HEK293 (cell line): Measurements from ENCODE around the gene ZCCHC24.

Source experiments
- CTCF ChIA-PET: fragments of 350-600 bp; formaldehyde crosslinking; extraction: SDS; loops from one replicate; lab custom pipeline; 2021; ENCODE audit warnings: antibody characterized with exemption; lab: Yijun Ruan, JAX
- POLR2A ChIA-PET: fragments of 300-600 bp; formaldehyde crosslinking; extraction: SDS; loops from one replicate; lab custom pipeline; 2020; ENCODE audit warnings: antibody characterized with exemption, inconsistent platforms; lab: Yijun Ruan, JAX
- H3K27ac ChIP-seq: fragments of 200-500 bp; sonication (Bioruptor generic); 2 replicates; pipeline ENCODE4 v1.5.1; 2014; ENCODE audit warnings: low read depth, low read length, control low read depth, inconsistent platforms; ENCODE audit errors: extremely low read depth
- H3K36me3 ChIP-seq, 2 experiments: fragments of 200-500 bp in 1 of 2; sonication (Bioruptor generic) in 1 of 2; 1 replicate in 1 of 2; 2 replicates in 1 of 2; pipeline ENCODE4 v1.5.1; 2014 to 2017; ENCODE audit warnings: inconsistent platforms in 2 of 2, low read length in 2 of 2; ENCODE audit not compliant: control insufficient read depth in 2 of 2, insufficient read depth in 1 of 2
- H3K4me1 ChIP-seq: fragments of 200-500 bp; sonication (Bioruptor generic); 2 replicates; pipeline ENCODE4 v1.5.1; 2014; ENCODE audit warnings: mild to moderate bottlenecking, low read length, inconsistent platforms; ENCODE audit not compliant: control insufficient read depth, insufficient read depth
- H3K4me3 ChIP-seq: 2 replicates; pipeline ENCODE4 v1.5.1; 2011; ENCODE audit warnings: low read depth, mild to moderate bottlenecking, control low read depth, low read length, moderate library complexity
- H3K9me3 ChIP-seq: fragments of 200-500 bp; sonication (Bioruptor generic); 2 replicates; pipeline ENCODE4 v1.5.1; 2014; ENCODE audit warnings: low read depth, low read length, inconsistent platforms; ENCODE audit not compliant: control insufficient read depth, insufficient read depth
- MZF1 ChIP-seq: fragments of 450-650 bp; formaldehyde crosslinking; IDR thresholded peaks from 2 replicates; pipeline ENCODE4 v1.5.1; 2017; ENCODE audit warnings: missing biosample characterization, missing genetic modification characterization, borderline replicate concordance
- SALL2 ChIP-seq: fragments of 450-650 bp; formaldehyde crosslinking; IDR thresholded peaks from 2 replicates; pipeline ENCODE4 v1.5.0; 2017; ENCODE audit warnings: missing biosample characterization, mild to moderate bottlenecking, missing genetic modification characterization, borderline replicate concordance
- SCRT1 ChIP-seq: fragments of 450-650 bp; formaldehyde crosslinking; IDR thresholded peaks from 2 replicates; pipeline ENCODE4 v1.5.1; 2016; ENCODE audit warnings: missing biosample characterization, missing genetic modification characterization, borderline replicate concordance
- SP2 ChIP-seq: fragments of 450-650 bp; formaldehyde crosslinking; IDR thresholded peaks from 2 replicates; pipeline ENCODE4 v1.5.1; 2016; ENCODE audit warnings: missing biosample characterization, missing genetic modification characterization
- ZBTB21 ChIP-seq: fragments of 450-650 bp; formaldehyde crosslinking; IDR thresholded peaks from 2 replicates; pipeline ENCODE4 v1.5.1; 2017; ENCODE audit warnings: missing biosample characterization, missing genetic modification characterization
- ZNF148 ChIP-seq: fragments of 450-650 bp; formaldehyde crosslinking; IDR thresholded peaks from 2 replicates; pipeline ENCODE4 v1.5.0; 2017; ENCODE audit warnings: missing biosample characterization, missing genetic modification characterization, borderline replicate concordance
- ZNF16 ChIP-seq: fragments of 450-650 bp; formaldehyde crosslinking; IDR thresholded peaks from 2 replicates; pipeline ENCODE4 v1.5.1; 2016; ENCODE audit warnings: low read depth, missing biosample characterization, missing genetic modification characterization
- ZNF202 ChIP-seq: fragments of 450-650 bp; formaldehyde crosslinking; IDR thresholded peaks from 2 replicates; pipeline ENCODE4 v1.5.1; 2016; ENCODE audit warnings: missing biosample characterization, missing genetic modification characterization, borderline replicate concordance
- ZNF214 ChIP-seq: fragments of 450-650 bp; formaldehyde crosslinking; IDR thresholded peaks from 2 replicates; pipeline ENCODE4 v1.5.1; 2017; ENCODE audit warnings: missing biosample characterization, mild to moderate bottlenecking, missing genetic modification characterization, borderline replicate concordance
- ZNF266 ChIP-seq: fragments of 450-650 bp; formaldehyde crosslinking; IDR thresholded peaks from 2 replicates; pipeline ENCODE4 v1.5.1; 2016; ENCODE audit warnings: missing biosample characterization, missing genetic modification characterization, low read depth
- ZNF335 ChIP-seq: fragments of 450-650 bp; formaldehyde crosslinking; conservative IDR thresholded peaks from 2 replicates; pipeline ENCODE4 v1.5.1; 2016; ENCODE audit warnings: missing biosample characterization, missing genetic modification characterization
- ZNF394 ChIP-seq: fragments of 450-650 bp; formaldehyde crosslinking; IDR thresholded peaks from 2 replicates; pipeline ENCODE4 v1.5.1; 2016; ENCODE audit warnings: missing biosample characterization, missing genetic modification characterization, mild to moderate bottlenecking, moderate library complexity, borderline replicate concordance
- ZNF530 ChIP-seq: fragments of 450-650 bp; formaldehyde crosslinking; IDR thresholded peaks from 2 replicates; pipeline ENCODE4 v1.5.1; 2016; ENCODE audit warnings: low read depth, missing biosample characterization, missing genetic modification characterization
- ZNF600 ChIP-seq: fragments of 450-650 bp; formaldehyde crosslinking; IDR thresholded peaks from 2 replicates; pipeline ENCODE4 v1.5.1; 2016; ENCODE audit warnings: missing biosample characterization, missing genetic modification characterization
- ZNF692 ChIP-seq: fragments of 450-650 bp; formaldehyde crosslinking; IDR thresholded peaks from 2 replicates; pipeline ENCODE4 v1.5.1; 2016; ENCODE audit warnings: missing biosample characterization, missing genetic modification characterization
- ZSCAN4 ChIP-seq: fragments of 450-650 bp; formaldehyde crosslinking; IDR thresholded peaks from 2 replicates; pipeline ENCODE4 v1.5.1; 2017; ENCODE audit warnings: missing biosample characterization, missing genetic modification characterization

ZCCHC24 gene

DNA sequence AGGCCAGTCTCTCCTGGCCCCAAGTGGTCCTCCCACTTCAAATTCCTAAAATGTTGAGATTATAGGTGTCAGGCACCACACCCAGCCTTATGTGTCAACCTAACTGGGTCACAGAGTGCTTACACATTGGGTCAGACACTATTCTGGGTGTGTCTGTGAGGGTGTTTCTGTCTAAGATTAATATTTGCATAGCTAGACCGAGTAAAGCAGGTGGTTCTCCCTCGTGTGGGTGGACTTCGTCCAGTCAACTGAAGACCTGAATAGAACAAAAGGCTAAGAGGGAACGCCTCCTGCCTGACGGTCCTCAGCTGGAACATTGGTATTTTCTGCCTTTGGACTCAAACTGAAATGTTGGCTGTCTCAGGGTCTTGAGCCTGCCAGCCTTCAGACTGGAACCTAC lies 86.6 kb downstream of the ZCCHC24 start (continued):
- TF ChIP-seq MZF1 (no peak), ZNF266 (no peak)

GRCh38 chr10:79357180-79357579 lies 88.2 kb downstream of the ZCCHC24 start:
- H3K9me3 ChIP-seq, result no peaks in the 10 kb centered on the region
- no peaks in the 10 kb centered on the region for H3K4me1 ChIP-seq
- H3K36me3 ChIP-seq, result peaks cover 7 to 44% of the 10 kb centered on the region in 2 experiments
- H3K4me3 ChIP-seq, result no peak overlapping the region
- H3K27ac ChIP-seq, result no peak overlapping the region
- ChIA-PET POLR2A (no interaction called here), CTCF (interaction anchor here (0.6 kb wide), 1 partner anchor 144 kb away, joined by 3 read pairs; no protein-coding TSS in a partner anchor)
- TF ChIP-seq SP2 (tag by site-specific recombination), result peak; percentile 34; the same call in 1 of the 2 replicates
- no peak for TF ChIP-seq ZNF692 (tag by site-specific recombination)

GRCh38 chr10:79356104-79356503 lies 89.3 kb downstream of the ZCCHC24 start:
- H3K4me3 ChIP-seq, result no peak overlapping the region
- H3K36me3 ChIP-seq, result peaks cover 7 to 54% of the 10 kb centered on the region in 2 experiments
- no peak overlapping the region for H3K27ac ChIP-seq
- H3K4me1 ChIP-seq, result no peaks in the 10 kb centered on the region
- TF ChIP-seq ZNF394 (tag by site-specific recombination) (no peak), ZSCAN4 (tag by site-specific recombination) (peak; percentile 30; the same call in 1 of the 2 replicates), ZBTB21 (tag by site-specific recombination) (no peak)
- TF ChIP-seq, all 188 proteins: peak for 1
- no peaks in the 10 kb centered on the region for H3K9me3 ChIP-seq
- ChIA-PET POLR2A (interaction anchor here (1.5 kb wide), 1 partner anchor 9 kb away, joined by 6 read pairs; the partner anchor contains the start of gene PPIF), CTCF (no interaction called here)

GRCh38 chr10:79355420-79356017 lies 89.9 kb downstream of the ZCCHC24 start:
- H3K4me1 ChIP-seq, result no peaks in the 10 kb centered on the region
- H3K4me3 ChIP-seq, result no peak overlapping the region
- H3K36me3 ChIP-seq, result peaks cover 7 to 60% of the 10 kb centered on the region in 2 experiments
- CTCF ChIA-PET, result no interaction called here
- H3K9me3 ChIP-seq, result no peaks in the 10 kb centered on the region
- no peak overlapping the region for H3K27ac ChIP-seq
- POLR2A ChIA-PET, result interaction anchor here (1.5 kb wide), 1 partner anchor 8 kb away, joined by 6 read pairs; the partner anchor contains the start of gene PPIF
- TF ChIP-seq ZNF214 (tag by site-specific recombination) (no peak), SALL2 (tag by site-specific recombination) (no peak), ZNF600 (tag by site-specific recombination) (0 out of 2 replicates have a peak, but pooled peaks have one; percentile 15)

DNA sequence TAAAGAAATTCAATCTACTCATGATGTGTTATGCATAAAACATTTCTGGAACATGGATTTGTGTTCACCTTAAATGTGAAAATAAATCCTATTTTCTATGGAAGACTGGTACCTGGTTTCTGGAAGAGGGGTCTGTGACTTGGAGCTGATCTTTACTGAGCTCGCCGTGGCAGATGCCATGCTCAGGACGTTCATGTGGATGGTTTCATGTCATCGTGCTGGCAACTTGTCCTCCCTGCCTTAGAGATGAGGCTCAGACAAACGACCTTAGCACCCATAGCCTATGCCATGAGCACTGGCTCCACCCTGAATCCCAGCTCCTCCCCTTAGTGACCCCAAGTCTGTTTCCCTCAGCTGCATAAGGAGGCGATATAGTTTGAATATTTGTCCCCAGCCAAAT lies 90.8 kb downstream of the ZCCHC24 start:
- no peak overlapping the region for H3K4me3 ChIP-seq
- CTCF ChIA-PET, result no interaction called here
- no peak for TF ChIP-seq SCRT1
- TF ChIP-seq ZNF148 (tag by site-specific recombination), result no peak
- no peak for TF ChIP-seq ZSCAN4 (tag by site-specific recombination)
- TF ChIP-seq ZNF16 (tag by site-specific recombination), result no peak
- no peak for TF ChIP-seq ZNF530 (tag by site-specific recombination)
- TF ChIP-seq ZNF335 (tag by site-specific recombination), result no peak
- no peak for TF ChIP-seq ZNF202 (tag by site-specific recombination)
- TF ChIP-seq SP2 (tag by site-specific recombination), result no peak

More for the DNA sequence above, 90.8 kb downstream of the ZCCHC24 start:
- H3K36me3 ChIP-seq, result peaks cover 7 to 69% of the 10 kb centered on the region in 2 experiments
- POLR2A ChIA-PET, result interaction anchor here (1.6 kb wide), 1 partner anchor 9 kb away, joined by 6 read pairs; no protein-coding TSS in a partner anchor
- H3K27ac ChIP-seq, result no peak overlapping the region
- no peaks in the 10 kb centered on the region for H3K9me3 ChIP-seq
- no peaks in the 10 kb centered on the region for H3K4me1 ChIP-seq
